Measurements from ENCODE around the gene PIK3CB.

GRCh38 chr3:138692152-138692551 is 142.6 kb downstream of the PIK3CB start:
- TF ChIP-seq CTCF (IDR thresholded peaks at IDR 0.05; ENCODE audit: low read length): no peak
- no peak for TF ChIP-seq EZH2 (optimal IDR thresholded peaks at IDR 0.05; ENCODE audit: low read depth, low read length)
- no peak for TF ChIP-seq EZH2phosphoT487 (IDR thresholded peaks at IDR 0.05; ENCODE audit: low read length)
